Esophagus squamous epithelium (tissue), 5 donors: Measurements from ENCODE around the gene RARA. TPM values are rescaled to one million over a fixed set of nuclear protein-coding genes. Genes with fewer than 3 reads are reported as not detected.

Experiments used
- DNase-seq: peaks from one replicate; lab custom pipeline; 2025; lab: John Stamatoyannopoulos, UW
- H3K27ac ChIP-seq, 4 donors: fragments of 200-600 bp; sonication (generic); one replicate each; pipeline ENCODE4 v1.5.1; 2016 to 2019; ENCODE audit warnings: mild to moderate bottlenecking in 1 of 4
- H3K27me3 ChIP-seq, 4 donors: fragments of 200-600 bp; sonication (generic); 1 replicate in 3 of 4; 2 replicates in 1 of 4; pipeline versions ENCODE4 v1.5.1 to v1.6.0; 2017 to 2021; ENCODE audit warnings: antibody characterized with exemption in 1 of 4
- H3K36me3 ChIP-seq, 3 donors: fragments of 200-600 bp; sonication (generic); one replicate each; pipeline ENCODE4 v1.5.1; 2016 to 2019
- H3K4me1 ChIP-seq, 3 donors: fragments of 200-600 bp; sonication (generic); one replicate each; pipeline ENCODE4 v1.5.1; 2017 to 2019
- H3K4me3 ChIP-seq, 4 donors: fragments of 200-600 bp; sonication (generic); 1 replicate in 3 of 4; 2 replicates in 1 of 4; pipeline ENCODE4 v1.5.1; 2016 to 2019; ENCODE audit warnings: mild to moderate bottlenecking in 2 of 4, moderate library complexity in 1 of 4
- H3K9me3 ChIP-seq, 3 donors: fragments of 200-600 bp; sonication (generic); one replicate each; pipeline ENCODE4 v1.5.1; 2016 to 2019
- POLR2A ChIP-seq, 4 donors: fragments of 450-650 bp; IDR thresholded peaks; one replicate each; pipeline ENCODE4 v1.6.1; 2017; ENCODE audit warnings: antibody characterized with exemption in 4 of 4, mild to moderate bottlenecking in 4 of 4, moderate library complexity in 3 of 4
- WGBS, 2 donors: methylation state at CpG; one replicate each; pipeline ENCODE4 v1.1.5; 2018; 5-methylcytosine and 5-hydroxymethylcytosine counted together
- intact Hi-C: fragments of 100-400 bp; cut with DNase I; formaldehyde crosslinking; loops from one replicate; pipeline ENCODE4 v1.15.0; 2022
- total RNA-seq, 4 donors: library from RNA; depleted of rRNA; stranded (reverse); fragments of >200 nt; gene quantifications; one replicate each; pipeline ENCODE4 v1.1.0, GENCODE V29; 2016
- TF ChIP-seq, protein P1 (sequence below), 6 experiments: fragments of 450-650 bp in 4 of 6; fragments of 200-600 bp in 2 of 6; sonication (generic) in 2 of 6; IDR thresholded peaks; one replicate each; pipeline ENCODE4 v1.5.1; 2016 to 2019; ENCODE audit warnings: antibody characterized with exemption in 6 of 6, mild to moderate bottlenecking in 4 of 6, moderate library complexity in 4 of 6
- donor health status: DM: yes; HTN: yes; CAD: no.

RARA gene
- total RNA-seq, 4 donors from 2014 or later, result 6.7 to 14.2 (median 10.8) TPM

- no peaks in the 10 kb centered on the region for H3K9me3 ChIP-seq
Measured at GRCh38 chr17:40312893-40313667, 4.1 kb downstream of the RARA start.

DNA sequence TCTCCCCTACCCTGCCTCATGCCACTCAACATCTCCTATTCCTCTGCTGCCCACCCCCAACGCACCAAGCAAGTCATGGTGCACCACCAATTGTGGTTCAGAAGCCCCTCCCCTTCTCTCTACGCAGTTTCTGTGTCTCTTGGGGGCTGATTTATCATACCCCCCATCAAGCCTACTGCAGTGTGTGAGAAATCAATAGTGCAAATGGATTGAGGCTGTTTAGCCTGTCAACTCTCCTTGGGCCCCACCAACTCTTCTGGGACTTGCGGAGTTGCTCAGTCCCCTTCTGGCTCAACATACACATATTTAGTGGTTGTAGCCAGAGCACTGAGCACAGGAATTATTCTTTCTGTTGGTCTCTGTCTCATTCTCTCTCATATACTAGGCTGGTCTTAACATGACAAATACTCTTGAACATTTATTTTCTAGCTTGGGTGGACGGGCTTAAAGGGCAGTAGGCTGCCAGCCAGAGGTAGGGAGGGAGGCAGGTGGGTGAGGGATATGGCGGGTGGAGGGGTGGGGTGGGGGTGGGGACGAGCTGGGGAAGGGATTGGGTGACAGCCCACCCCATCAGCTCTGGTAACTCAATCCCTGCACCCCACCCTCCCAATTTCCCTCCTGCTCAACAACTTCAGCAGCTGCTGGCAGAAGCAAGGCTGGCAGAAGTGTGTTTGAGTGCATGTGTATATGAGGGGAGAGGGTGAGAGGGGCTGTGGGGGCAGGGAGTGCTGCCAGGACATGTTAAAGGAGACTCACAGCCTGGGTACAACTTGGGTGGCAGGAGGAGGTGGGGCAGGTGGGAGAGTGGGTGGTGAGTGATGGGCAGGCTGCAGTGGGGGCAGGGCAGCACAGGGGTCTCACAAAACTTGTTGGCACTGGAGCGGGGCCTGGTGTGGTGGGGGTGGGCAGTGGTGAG, 4.9 kb downstream of the RARA start:
- 52 to 88% methylated on average over 3 to 5 of the region's 7 CpGs for WGBS, 2 donors
- H3K27me3 ChIP-seq, result no peaks in the 10 kb centered on the region
- no peaks in the 10 kb centered on the region for H3K9me3 ChIP-seq
- peak overlapping the region; percentile 19 to 94 (median 56) for H3K27ac ChIP-seq
- no peak for TF ChIP-seq POLR2A (IDR thresholded peaks at IDR 0.05)
- TF ChIP-seq, protein P1, sequence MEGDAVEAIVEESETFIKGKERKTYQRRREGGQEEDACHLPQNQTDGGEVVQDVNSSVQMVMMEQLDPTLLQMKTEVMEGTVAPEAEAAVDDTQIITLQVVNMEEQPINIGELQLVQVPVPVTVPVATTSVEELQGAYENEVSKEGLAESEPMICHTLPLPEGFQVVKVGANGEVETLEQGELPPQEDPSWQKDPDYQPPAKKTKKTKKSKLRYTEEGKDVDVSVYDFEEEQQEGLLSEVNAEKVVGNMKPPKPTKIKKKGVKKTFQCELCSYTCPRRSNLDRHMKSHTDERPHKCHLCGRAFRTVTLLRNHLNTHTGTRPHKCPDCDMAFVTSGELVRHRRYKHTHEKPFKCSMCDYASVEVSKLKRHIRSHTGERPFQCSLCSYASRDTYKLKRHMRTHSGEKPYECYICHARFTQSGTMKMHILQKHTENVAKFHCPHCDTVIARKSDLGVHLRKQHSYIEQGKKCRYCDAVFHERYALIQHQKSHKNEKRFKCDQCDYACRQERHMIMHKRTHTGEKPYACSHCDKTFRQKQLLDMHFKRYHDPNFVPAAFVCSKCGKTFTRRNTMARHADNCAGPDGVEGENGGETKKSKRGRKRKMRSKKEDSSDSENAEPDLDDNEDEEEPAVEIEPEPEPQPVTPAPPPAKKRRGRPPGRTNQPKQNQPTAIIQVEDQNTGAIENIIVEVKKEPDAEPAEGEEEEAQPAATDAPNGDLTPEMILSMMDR (IDR thresholded peaks at IDR 0.05), result no peak
- H3K4me3 ChIP-seq, result no peak overlapping the region
- no peaks in the 10 kb centered on the region for H3K36me3 ChIP-seq
- H3K4me1 ChIP-seq, result peaks cover 65 to 98% (median 90%) of the 10 kb centered on the region in 3 donors
- intact Hi-C loops, result no loop called here
- DNase-seq, result no peak

More at GRCh38 chr17:40312893-40313667, 4.1 kb downstream of the RARA start:
- H3K4me1 ChIP-seq, result peaks cover 74 to 99% (median 95%) of the 10 kb centered on the region in 3 donors
- TF ChIP-seq, protein P1 (IDR thresholded peaks at IDR 0.05), result no peak
- TF ChIP-seq POLR2A (IDR thresholded peaks at IDR 0.05), result no peak
- H3K4me3 ChIP-seq, result no peak overlapping the region
- H3K27me3 ChIP-seq, result no peaks in the 10 kb centered on the region
- 72 to 77% methylated on average over 3 of the region's 4 CpGs for WGBS, 2 donors
- no peaks in the 10 kb centered on the region for H3K36me3 ChIP-seq
- intact Hi-C loops, result no loop called here
- DNase-seq, result no peak
- H3K27ac ChIP-seq, result peak overlapping the region in 3 of 4 donors; percentile 33 to 78 (median 63)

DNA sequence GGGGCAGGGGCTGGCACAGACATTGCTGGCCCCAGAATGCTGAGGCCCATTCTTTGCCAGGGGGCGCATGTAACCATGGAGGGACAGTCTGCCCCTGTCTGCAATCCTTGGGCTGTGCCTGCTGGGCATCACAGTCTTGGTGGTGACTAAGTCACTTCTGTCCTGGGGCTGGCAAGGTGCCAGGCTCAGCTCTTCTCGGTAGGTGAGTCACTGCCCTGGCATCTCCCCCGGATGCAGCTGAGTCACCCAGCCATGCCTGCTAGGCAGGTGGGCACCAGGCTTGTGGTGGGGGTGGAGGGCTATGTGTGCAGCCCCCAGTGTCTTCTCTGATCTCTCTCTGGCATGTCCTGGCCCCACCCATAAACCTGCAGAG, 5.6 kb downstream of the RARA start:
- WGBS, 2 donors, result 40% methylated on average over 2 of the region's 3 CpGs; no CpG with 5 or more reads in 1 of the 2 donors
- no peaks in the 10 kb centered on the region for H3K36me3 ChIP-seq

GRCh38 chr17:40315206-40315605, 6.2 kb downstream of the RARA start:
- Histone ChIP-seq H3K9me3 (no peaks in the 10 kb centered on the region), H3K4me1 (peaks cover 62 to 98% (median 90%) of the 10 kb centered on the region in 3 donors), H3K27me3 (no peaks in the 10 kb centered on the region), H3K4me3 (no peak overlapping the region), H3K36me3 (no peaks in the 10 kb centered on the region), H3K27ac (peak overlapping the region; percentile 8 to 97 (median 64))
- intact Hi-C loops, result no loop called here
- no peak for DNase-seq
- WGBS, 2 donors, result 84 to 85% methylated on average over 2 to 3 of the region's 3 CpGs
- no peak for TF ChIP-seq POLR2A (IDR thresholded peaks at IDR 0.05)
- TF ChIP-seq, protein P1 (IDR thresholded peaks at IDR 0.05), result no peak

More for the DNA sequence above, 5.6 kb downstream of the RARA start:
- Histone ChIP-seq H3K9me3 (no peaks in the 10 kb centered on the region), H3K27ac (peak overlapping the region; percentile 19 to 94 (median 56)), H3K4me3 (no peak overlapping the region), H3K27me3 (no peaks in the 10 kb centered on the region), H3K4me1 (peaks cover 62 to 98% (median 90%) of the 10 kb centered on the region in 3 donors)
- TF ChIP-seq, protein P1 (IDR thresholded peaks at IDR 0.05), result no peak
- no peak for TF ChIP-seq POLR2A (IDR thresholded peaks at IDR 0.05)
- intact Hi-C loops, result no loop called here
- no peak for DNase-seq
